Ovary (tissue), 3 donors: ENCODE results near the gene TMEM271.

Experiments used
- CTCF ChIP-seq, 3 donors: fragments of 450-650 bp in 2 of 3; fragments of 200-600 bp in 1 of 3; IDR thresholded peaks; one replicate each; pipeline versions ENCODE4 v1.5.1 to v1.8.0; 2016 to 2022; ENCODE audit warnings: antibody characterized with exemption in 3 of 3, mild to moderate bottlenecking in 1 of 3
- POLR2A ChIP-seq: fragments of 450-650 bp; IDR thresholded peaks from one replicate; pipeline ENCODE4 v1.6.1; 2017; ENCODE audit warnings: antibody characterized with exemption, mild to moderate bottlenecking, moderate library complexity
- donor health status: DM: no; HTN: no; CAD: no.

DNA sequence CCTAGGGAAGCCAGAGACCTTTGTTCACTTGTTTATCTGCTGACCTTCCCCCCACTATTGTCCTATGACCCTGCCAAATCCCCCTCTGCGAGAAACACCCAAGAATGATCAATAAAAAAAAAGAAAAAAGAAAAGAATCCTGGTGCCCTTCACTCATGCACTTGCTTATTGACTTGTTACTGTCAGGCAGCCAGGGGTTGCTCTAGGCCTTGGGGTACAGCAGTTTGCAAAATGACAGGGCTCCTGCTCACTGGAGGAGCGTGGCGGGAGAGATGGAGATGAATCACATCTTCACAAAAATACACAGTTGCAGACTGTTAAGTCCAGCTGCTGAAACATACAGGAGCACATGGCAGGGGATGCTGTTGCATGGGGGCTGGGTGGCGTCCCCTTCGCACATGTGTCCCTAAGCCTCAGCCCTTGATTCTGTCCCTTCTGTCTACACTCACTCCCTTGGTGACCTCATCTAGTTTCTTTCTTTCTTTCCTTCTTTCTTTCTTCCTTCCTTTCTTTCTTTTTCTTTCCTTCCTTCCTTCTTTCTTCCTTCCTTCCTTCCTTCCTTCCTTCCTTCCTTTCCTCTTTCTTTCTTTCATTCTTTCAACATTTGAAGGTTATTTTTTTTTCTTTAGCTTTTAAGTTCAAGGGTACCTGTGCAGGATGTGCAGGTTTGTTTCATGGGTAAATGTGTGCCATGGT lies 16.9 kb upstream of the TMEM271 start:
- TF ChIP-seq CTCF (IDR thresholded peaks at IDR 0.05) (no peak), POLR2A (no peak)
